GM10266 (cell line): ENCODE results near the gene SPOCK1.

Experiments used
- DNase-seq: peaks from one replicate; pipeline ENCODE4 v3.0.0; 2012; ENCODE audit errors: extremely low spot score
- CTCF ChIP-seq: IDR thresholded peaks from 2 replicates; pipeline ENCODE4 v1.5.1; 2012; ENCODE audit warnings: mild to moderate bottlenecking, low read depth; ENCODE audit not compliant: control insufficient read depth, insufficient read depth; ENCODE audit errors: missing control alignments

Gene SPOCK1

GRCh38 chr5:137269274-137269673 lies 229.9 kb downstream of the SPOCK1 start:
- no peak for DNase-seq
- TF ChIP-seq CTCF: no peak

- no peak for DNase-seq
- TF ChIP-seq CTCF: no peak
These were observed 230.5 kb downstream of the SPOCK1 start for GRCh38 chr5:137268646-137269045.

GRCh38 chr5:137266186-137266585 lies 232.9 kb downstream of the SPOCK1 start:
- no peak for DNase-seq
- TF ChIP-seq CTCF: no peak

- no peak for TF ChIP-seq CTCF
- DNase-seq: no peak
These were observed 233.7 kb downstream of the SPOCK1 start for GRCh38 chr5:137265457-137265856.

GRCh38 chr5:137264573-137264972 lies 234.6 kb downstream of the SPOCK1 start:
- DNase-seq: no peak
- no peak for TF ChIP-seq CTCF

GRCh38 chr5:137264041-137264440 lies 235.1 kb downstream of the SPOCK1 start:
- no peak for DNase-seq
- TF ChIP-seq CTCF: no peak

GRCh38 chr5:137263371-137264005 lies 235.6 kb downstream of the SPOCK1 start:
- no peak for DNase-seq
- no peak for TF ChIP-seq CTCF
